ENCODE measurements around the gene RARB.

Gene RARB

GRCh38 chr3:25400587-25400986 lies 27.5 kb upstream of the RARB start:
- no peaks in the 10 kb centered on the region for H3K27me3 ChIP-seq (ENCODE audit: insufficient read depth, poor library complexity, severe bottlenecking)
- TF ChIP-seq GABPA (IDR thresholded peaks at IDR 0.05; ENCODE audit: low read depth) (no peak), POLR2AphosphoS5 (IDR thresholded peaks at IDR 0.05; ENCODE audit: low read depth) (no peak), SPI1 (IDR thresholded peaks at IDR 0.05; ENCODE audit: borderline replicate concordance, low read depth) (no peak), CTCF (IDR thresholded peaks at IDR 0.05; ENCODE audit: insufficient read depth, low read length) (no peak), REST (IDR thresholded peaks at IDR 0.05; ENCODE audit: insufficient replicate concordance, low read depth) (no peak)
- H3K4me3 ChIP-seq (replicated peaks; ENCODE audit: insufficient read depth, low read length) = no peak overlapping the region
- no peak overlapping the region for H3K27ac ChIP-seq (replicated peaks)
- DNase-seq (ENCODE audit: low read depth in 1 of 2, low spot score in 1 of 2) = no peak

- Histone ChIP-seq H3K27ac (replicated peaks) (no peak overlapping the region), H3K4me3 (replicated peaks; ENCODE audit: insufficient read depth, low read length) (no peak overlapping the region), H3K27me3 (ENCODE audit: insufficient read depth, poor library complexity, severe bottlenecking) (no peaks in the 10 kb centered on the region)
- TF ChIP-seq POLR2AphosphoS5 (IDR thresholded peaks at IDR 0.05; ENCODE audit: low read depth) (no peak), SPI1 (IDR thresholded peaks at IDR 0.05; ENCODE audit: borderline replicate concordance, low read depth) (no peak), GABPA (IDR thresholded peaks at IDR 0.05; ENCODE audit: low read depth) (no peak), REST (IDR thresholded peaks at IDR 0.05; ENCODE audit: insufficient replicate concordance, low read depth) (no peak), CTCF (IDR thresholded peaks at IDR 0.05; ENCODE audit: insufficient read depth, low read length) (no peak)
- DNase-seq (ENCODE audit: low read depth in 1 of 2, low spot score in 1 of 2) = no peak
Measured at GRCh38 chr3:25403968-25404367, 24.1 kb upstream of the RARB start.

- Histone ChIP-seq H3K27me3 (ENCODE audit: insufficient read depth, poor library complexity, severe bottlenecking) (no peaks in the 10 kb centered on the region), H3K27ac (replicated peaks) (no peak overlapping the region), H3K4me3 (replicated peaks; ENCODE audit: insufficient read depth, low read length) (no peak overlapping the region)
- TF ChIP-seq SPI1 (IDR thresholded peaks at IDR 0.05; ENCODE audit: borderline replicate concordance, low read depth) (no peak), POLR2AphosphoS5 (IDR thresholded peaks at IDR 0.05; ENCODE audit: low read depth) (no peak), GABPA (IDR thresholded peaks at IDR 0.05; ENCODE audit: low read depth) (no peak), REST (IDR thresholded peaks at IDR 0.05; ENCODE audit: insufficient replicate concordance, low read depth) (no peak), CTCF (IDR thresholded peaks at IDR 0.05; ENCODE audit: insufficient read depth, low read length) (no peak)
- DNase-seq (ENCODE audit: low read depth in 1 of 2, low spot score in 1 of 2) = no peak
Measured at GRCh38 chr3:25404569-25404968, 23.5 kb upstream of the RARB start.
